C1 segment of cervical spinal cord (tissue), 14 donors: ENCODE results near the gene STK38.

Experiments used
- DNase-seq, 14 donors: peaks; one replicate each; lab custom pipeline; 2025; lab: John Stamatoyannopoulos, UW

The STK38 gene

DNA sequence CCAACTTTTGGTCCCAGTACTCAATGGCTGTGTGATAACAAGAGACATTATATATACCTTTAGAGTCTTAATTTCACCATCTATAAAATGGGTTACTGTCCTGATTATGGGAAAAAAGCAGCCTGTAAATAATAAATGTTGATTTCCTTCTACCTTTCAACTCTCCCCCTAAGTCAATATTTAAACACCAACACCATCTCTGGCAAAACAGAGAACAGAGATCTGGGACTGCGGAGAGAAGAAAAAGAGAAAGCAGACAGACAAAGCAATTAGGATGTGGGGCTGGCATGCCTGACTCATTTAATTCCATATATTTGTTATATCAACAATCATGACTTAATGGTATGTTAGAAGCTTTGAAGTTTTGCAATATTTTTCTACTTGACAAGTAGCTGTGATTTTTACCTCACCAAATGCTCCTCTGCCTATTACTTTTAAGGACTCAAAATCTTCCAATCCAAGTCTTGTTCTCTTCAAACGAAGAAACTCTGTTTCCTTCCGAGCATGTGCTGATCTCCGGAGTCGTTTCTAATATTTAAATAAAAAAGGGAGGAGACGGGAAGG, 23.3 kb downstream of the STK38 start:
- no peak for DNase-seq

DNA sequence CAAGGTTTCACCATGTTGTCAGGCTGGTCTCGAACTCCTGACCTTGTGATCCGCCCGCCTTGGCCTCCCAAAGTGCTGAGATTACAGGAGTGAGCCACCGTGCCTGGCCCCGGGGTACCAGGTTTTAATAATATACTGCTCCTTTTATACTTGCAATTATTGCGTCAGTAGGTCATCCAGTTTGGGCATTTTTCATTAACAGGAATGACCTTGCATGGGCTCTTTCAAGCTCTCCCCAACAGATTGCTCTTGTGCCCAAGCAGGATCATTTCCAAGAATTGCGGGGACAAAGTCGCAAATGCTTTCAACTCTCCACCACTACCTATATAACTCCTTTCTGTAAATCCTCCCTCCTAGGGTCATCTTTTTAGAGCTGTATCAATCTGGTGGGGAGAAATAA, 23.8 kb downstream of the STK38 start:
- no peak for DNase-seq

DNA sequence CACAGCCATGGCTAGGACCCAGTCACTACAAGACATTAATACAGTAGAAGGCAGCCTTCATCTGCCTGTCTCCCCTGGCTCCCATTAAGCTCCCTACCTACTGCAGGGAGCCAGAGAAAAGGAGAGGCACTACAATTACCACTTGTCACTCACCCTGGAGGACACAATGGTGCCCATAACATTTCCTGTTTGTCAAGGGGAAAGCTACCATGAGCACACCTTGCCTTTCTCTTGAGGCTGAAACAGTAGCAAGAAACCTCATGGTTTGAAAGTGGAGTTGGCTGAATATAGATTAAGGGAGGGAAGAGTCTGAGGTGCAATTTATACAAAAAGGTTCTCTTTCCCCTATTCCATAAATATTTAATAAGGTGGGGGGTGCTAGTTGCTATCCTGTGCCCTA, 27.9 kb downstream of the STK38 start:
- no peak for DNase-seq

DNA sequence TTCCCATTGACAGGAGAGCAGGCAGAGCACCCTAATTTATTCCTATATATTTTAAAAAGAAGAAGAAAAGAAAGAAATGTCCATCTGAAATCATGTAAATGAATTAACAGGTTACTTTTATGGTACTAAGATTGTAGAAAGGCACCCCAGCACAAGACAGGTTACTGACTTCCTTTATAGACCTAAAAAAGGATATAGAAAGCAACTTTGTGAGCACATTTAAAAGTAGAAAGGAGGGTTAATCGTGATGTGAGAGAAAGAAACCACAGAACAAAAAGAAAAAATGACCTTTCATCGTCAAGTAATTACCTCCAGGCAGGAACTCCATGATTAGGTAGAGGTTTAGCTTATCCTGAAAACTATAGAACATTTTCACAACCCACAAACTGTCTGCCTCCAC, 29.9 kb downstream of the STK38 start:
- DNase-seq = no peak

DNA sequence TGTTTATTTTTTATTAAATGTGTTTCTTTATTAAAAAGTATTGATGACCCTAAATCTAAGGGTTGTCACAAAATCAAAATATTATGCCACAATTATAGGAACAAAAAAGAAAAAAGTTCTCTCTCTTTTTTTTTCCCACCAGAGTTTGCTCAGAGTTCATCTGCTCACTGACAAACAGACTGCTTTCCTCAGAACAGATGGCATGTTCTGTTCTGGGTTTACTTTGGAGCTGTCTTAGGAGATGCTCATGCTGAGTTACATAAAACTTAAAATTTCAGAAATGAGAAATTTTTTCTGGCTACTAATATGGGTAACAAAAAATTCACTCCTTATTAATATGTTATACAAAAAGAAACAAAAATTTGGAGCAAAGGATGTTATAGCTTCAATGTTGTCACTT, 30.3 kb downstream of the STK38 start:
- no peak for DNase-seq

DNA sequence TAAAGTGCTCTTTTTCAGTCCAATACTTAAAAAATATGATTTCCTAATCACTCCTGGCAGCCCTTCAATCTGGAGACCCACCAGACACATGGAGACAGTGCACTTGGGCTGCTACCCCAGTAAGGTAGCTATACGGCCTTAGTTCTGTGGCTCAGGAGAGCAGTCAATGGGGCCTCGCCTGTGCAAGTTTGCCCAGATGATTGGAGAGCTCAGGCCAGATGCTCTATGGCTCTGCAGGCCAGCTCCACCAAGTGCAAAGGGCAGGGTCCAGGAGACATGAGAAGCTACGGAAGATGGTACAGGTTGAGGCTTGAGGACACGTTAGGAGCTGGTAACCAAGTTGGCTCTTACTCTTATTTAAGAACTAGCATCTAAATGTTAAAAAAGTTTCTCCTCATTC, 30.7 kb downstream of the STK38 start:
- DNase-seq = no peak

DNA sequence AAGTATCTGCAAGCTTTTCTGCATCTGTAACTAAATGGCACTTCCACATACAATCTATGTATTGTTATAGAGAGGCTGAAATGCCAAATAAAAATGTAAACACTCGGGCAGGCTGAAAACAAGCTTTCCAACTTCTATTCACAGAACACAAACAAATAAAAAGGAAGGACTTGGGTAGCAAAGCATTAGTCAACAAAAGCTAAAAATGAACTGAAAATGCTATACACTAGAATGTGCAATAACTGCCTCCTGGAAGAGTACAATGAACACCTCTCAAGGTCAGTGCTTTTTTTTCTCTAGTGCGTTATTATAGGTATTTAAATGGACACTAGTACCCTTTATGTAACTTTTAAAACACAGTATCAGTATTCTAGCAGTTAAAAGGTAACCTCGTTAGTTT, 31.4 kb downstream of the STK38 start:
- no peak for DNase-seq

DNA sequence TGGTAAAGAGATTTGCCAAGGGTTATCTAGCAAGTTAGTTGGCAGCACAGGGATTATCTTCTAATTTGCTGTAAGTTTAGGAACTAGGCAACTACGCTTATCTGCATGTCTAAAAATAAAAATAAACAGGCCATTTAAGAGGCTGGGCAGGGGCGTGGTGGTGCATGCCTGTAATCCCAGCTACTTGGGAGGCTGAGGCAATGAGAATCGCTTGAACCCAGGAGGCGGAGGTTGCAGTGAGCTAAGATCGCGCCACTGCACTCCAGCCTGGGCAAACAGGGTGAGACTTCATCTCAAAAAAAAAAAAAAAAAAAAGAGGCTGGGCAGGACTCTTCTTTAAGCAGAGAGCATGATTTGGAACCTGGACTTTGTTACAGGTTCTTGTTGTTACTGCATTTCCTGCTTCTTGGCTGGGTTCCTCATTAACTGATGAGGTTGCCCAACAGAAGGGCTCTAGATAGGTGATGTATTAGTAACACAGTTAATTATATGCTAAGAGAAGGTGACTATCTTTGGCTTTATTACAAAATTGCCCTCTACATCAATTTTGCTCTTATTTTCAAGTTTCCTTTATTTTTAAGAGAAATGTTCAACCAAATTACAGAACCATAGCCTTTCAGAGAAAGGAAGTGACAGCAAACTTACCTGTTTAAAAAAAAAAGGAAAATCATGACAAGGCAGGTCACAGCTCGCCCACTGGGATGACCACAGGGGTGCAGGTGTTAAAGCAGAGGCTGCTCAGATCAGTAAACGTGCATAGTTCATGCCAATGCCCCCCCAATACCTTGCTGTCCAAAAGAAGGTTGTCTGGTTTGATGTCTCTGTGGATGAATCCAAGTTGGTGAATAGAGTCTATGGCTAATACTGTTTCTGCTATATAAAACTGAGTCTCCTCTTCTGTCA, 32.5 kb downstream of the STK38 start:
- DNase-seq = no peak

DNA sequence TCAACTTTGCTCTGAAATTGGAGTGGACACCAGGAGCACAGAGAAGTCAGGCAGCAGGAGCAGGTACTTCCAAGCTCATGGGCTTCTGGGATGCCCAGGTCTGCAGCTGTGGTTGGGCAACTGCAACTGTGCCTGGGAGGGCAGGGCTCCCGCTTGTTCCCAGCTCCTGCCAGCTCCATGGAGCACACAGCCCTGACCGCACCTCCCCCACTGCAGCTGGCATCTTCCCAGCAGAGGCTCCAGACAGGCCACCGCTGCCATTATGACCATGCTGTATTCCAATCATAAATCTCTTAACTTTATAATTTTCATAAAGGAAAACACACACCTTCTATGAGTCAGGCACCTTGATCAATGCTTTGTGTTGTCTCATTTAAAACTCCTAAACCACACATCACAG, 36.9 kb downstream of the STK38 start:
- DNase-seq = no peak

DNA sequence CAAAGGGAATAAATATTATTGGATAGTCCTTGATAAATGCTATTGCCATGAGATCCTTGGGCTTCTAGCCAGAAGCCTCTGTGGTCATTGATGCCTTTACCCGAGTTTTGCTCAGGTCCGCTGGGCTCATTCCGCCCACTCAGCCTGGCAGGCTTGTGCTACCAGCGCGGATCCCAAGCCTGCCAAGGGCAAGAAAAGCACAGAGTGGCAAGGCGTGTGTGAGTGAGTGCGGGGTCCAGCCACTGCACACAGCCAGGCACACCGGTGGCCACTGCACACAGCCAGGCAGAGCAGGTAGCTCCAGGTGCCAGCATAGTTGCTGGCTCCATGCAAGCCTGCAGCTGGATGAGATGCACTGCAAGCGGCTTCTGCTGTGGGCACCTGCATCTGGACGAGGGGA, 38.7 kb downstream of the STK38 start:
- no peak for DNase-seq

DNA sequence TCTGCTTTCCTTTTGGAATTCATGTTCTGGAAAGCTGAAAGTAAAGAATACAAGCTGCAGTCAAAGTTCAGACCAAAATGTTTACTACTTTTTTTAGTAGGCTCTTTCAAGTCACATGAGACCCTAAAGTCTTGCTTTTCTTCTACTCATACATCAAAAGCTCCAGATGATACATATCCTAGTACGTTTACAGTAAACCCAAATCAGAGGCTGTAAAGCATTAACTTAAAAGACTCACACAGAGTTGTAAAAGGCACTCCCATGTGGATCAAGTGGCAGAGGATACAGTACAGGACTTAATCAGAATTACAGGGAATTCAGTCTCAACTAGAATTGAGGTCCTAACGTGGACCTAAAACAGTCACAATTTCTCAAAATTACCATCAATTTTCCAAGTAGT, 40.7 kb downstream of the STK38 start:
- DNase-seq = no peak

DNA sequence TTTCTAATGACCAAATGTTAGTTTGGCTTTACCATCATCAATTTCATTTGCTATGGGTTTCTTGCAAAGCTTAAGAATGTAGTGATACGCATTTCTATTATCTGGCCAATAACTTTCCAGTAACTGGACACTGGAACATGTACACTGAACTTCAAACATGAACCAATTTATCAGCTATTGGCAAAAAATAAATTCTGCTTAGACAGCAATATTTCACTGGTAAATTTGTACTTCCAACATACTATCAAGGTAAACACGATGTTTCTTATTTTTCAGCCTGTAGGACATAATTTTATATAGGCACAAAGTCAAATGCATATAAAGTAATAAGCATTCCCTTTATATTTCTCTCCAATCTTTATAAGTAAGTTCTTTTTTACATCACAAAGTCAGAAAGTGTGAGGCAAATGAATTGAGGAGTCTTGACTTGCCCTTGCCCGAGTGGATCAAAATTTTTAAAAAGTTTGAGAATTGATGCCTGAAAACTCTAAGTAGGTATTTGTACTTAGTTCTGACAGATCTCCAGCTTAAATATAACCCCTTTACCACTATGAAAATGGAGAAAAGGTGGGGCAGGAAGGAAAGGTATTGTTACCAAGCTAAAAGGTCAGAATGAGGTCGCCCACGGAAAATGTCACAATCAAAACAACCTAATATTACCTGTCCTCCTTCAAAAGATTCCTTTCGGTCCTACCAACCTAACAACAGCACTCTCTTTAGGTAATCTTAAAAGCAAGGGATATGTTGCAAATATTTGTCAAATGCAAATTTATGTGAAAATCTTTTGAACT, 41.3 kb downstream of the STK38 start:
- DNase-seq = no peak

DNA sequence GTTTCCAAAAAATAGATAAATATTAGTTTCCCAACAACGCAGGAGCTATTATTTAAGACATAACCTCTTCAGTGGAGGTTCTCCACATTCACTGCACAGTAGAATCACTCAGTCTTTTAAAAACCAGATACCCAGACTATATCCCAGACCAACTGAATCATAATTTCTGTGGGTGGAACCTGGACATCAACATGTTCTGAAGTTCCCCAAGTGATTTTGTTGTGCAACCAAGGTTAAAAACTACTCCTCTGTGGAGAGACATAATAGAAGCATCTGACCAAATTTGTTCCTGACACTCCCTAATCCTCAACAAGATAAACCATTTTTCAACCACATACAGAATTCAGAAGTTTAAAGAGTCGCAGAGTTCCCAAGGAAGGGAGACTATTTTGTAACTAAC, 42.3 kb downstream of the STK38 start:
- no peak for DNase-seq

DNA sequence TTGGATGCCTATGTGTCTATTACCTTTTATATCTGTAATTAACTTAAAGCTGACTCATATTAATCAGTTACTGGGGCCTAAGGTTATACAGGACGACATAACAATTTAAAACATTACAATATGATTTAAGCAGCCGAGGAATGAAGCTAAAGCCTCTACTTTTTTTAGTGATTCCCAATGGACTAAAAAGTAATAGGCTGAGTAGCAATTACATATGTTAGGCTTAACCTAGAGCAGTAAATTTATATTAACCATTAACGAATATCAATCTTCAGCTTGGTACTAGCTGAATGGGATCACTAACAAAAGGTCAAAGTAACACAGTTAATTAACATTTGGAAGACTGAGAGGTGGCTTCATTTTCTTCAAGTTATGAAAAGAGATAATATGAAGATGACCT, 43.1 kb downstream of the STK38 start:
- DNase-seq = no peak

DNA sequence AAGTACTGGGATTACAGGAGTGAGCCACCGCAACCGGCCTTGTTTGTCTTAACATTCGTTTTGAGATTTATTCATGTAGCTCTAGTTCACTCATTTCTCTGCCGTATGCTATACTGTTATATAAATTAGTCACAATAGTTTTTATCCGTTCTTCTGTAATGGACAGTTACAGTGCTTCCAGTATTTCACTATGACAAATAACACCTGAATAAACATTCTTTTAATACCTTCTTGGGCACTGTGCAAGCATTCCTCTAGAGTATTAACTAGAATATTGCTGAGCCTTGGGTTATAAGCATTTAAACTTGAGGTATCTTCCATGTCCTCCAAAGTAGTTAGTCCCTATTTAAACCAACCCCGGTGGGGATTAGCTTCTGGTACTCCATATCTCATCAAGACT, 45.6 kb downstream of the STK38 start:
- DNase-seq = no peak

DNA sequence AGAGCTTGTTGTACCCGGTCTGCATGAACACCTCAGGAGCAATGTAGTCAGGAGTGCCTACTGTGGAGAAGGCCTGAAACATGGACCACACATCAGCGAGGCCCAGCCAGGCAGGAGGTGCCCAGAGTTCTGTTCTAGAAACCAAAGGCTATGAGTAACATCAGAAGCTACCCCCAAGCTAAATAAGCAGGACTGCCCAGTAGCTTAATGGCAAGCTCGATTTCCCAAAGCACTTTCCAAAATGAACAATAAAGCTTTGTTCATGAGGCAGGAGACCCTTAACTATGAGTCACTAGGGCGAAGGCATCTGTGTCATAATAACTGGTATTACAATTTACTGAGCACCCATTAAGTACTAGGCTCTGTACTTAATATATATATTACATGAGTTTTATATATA, 47.4 kb downstream of the STK38 start:
- no peak for DNase-seq

DNA sequence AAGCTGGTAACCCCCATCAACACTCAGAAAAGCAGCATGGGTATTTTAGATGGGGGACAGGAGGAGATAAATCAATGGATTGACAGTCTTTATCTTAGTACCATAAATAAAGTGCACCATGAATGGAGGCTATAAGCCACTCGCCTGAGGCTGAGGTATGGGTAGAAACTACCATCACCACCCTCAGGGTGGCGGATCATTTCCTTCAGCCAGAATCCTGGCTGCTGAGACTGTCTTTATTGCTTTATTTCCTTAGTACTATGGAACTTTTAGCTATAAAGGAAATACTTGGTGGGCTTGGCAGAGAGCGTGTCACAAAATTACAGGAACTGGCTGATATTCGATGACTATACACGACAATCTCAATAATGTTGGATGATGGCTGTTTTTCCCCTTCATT, 52.2 kb downstream of the STK38 start:
- no peak for DNase-seq

DNA sequence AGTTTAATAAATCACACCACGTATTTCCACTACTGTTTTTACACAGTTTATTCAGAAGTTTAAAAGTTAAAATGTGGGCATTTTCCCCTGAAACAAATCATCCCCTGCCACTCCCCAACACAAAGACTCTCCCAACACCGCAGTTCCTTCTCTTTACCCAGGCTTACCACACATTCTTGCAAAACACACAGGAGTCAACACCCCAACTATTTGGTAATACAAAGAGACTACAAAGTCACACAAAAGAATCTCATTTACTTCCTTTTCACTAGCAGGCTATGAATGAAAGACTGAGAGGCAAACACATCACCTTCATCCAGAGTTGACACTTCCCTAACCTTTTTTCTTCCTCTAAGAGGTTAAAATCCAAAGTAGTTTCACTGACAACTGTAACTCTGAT, 53.4 kb downstream of the STK38 start:
- DNase-seq = no peak

DNA sequence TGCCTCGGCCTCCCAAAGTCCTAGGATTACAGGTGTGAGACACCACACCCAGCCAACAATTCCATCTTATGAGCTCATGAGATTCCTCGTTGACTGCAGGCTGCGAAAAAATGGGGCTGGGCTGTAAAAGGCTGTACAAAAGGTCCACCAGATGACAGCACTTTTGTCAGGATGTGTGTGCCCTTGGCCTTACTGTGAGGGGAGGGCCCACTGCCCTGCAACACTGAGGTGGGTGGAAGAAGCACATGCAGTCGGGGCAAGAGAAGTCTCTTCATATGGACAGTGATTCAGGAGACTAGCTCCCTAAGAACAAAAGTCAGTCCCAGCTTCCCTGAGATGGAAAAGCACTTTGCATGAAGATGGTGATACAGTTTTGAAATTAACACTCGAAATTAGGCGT, 54.0 kb downstream of the STK38 start:
- DNase-seq = no peak

DNA sequence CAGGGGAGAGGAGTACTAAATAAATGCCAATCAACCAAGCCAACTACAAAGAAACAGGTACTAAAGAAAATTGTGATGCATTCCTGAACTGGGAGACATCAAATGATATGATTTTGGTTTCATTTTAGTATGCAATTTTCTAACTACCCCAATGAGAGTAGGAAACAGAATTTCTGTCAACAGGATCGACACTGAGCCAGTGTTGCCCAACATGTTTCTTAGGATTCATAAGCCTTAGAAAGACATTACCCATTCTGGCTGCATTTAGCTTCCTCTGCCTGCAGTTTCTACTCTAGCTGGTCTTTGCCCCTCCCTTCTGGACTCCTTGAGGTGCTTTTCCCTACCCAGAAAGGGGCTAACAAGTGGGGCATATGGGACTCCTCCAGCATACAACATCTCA, 54.7 kb downstream of the STK38 start:
- no peak for DNase-seq

DNA sequence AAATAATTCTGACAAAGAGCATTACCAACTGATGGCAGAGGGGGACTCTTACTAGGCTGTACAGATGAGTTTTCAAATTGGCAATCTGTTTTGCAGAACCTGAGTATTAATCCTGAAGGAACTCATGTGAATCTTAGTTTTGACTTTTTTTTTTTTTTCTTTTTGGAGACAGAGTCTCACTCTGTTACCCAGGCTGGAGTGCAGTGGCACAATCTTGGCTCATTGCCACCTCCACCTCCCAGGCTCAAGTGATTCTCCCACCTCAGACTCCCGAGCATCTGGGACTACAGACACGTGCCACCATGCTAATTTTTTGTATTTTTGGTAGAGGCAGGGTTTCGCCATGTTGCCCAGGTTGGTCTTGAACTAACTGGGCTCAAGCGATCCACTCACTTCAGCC, 55.2 kb downstream of the STK38 start:
- no peak for DNase-seq

DNA sequence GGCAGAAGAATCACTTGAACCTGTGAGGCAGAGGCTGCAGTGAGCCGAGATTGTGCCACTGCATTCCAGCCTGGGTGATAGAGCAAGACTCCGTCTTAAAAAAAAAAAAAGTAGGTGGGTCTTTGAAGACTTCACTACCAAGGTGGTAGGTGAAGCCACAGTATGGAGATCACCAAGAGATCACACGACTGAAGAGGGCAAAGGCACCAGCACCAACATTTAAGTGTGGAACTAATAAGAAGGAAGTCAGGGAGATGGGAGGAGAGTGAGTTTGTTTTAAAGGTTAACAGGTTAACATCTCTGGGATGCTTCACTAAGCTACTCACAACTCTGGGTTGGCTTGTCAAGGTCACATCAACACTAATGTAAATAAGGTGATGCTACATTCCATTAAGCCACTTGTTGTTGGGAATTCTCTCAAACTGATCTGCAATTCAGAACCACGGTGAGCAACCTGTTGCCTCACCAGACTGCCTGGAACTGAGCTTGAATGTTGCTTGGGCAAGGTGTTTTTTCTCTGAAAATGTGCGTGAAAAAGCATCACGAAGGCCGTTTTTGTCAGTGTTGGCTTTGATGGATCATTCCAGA, 55.8 kb downstream of the STK38 start:
- DNase-seq = no peak
